A549 (cell line): Measurements from ENCODE around the gene TMEM120A. TPM values are rescaled to one million over a fixed set of nuclear protein-coding genes. Genes with fewer than 3 reads are reported as not detected.

Experiments
- ATAC-seq, 2 experiments: fragments of 200-7000 bp in 1 of 2; fragments of >200 bp in 1 of 2; cut with Nextera tagmentation in 1 of 2; cut with Tn5 transposase in 1 of 2; 3 replicates each; pipeline versions ENCODE4 v1.8.0 to v1.9.1; 2018 to 2020; ENCODE audit warnings: mild to moderate bottlenecking in 1 of 2, moderate library complexity in 1 of 2
- CTCF ChIA-PET: fragments of 300-600 bp; sonication (Branson Sonifier 250); formaldehyde crosslinking; extraction: SDS; loops from one replicate; lab custom pipeline; 2021; ENCODE audit warnings: antibody characterized with exemption, inconsistent platforms; lab: Yijun Ruan, JAX
- POLR2A ChIA-PET: fragments of 350-600 bp; formaldehyde crosslinking; extraction: SDS; loops from one replicate; lab custom pipeline; 2021; ENCODE audit warnings: antibody characterized with exemption, inconsistent platforms; lab: Yijun Ruan, JAX
- DNase-seq, 2 experiments: peaks; one replicate each; pipeline versions ENCODE4 v3.0.0 to v3.0.0-alpha.2; 2011 to 2016; ENCODE audit warnings: low read depth in 1 of 2, low spot score in 1 of 2
- FAIRE-seq: peaks from 2 replicates; lab custom pipeline; 2011; peaks lifted over from hg19 to GRCh38; lab: Jason Lieb, UNC
- H3K27ac ChIP-seq, 2 experiments: fragments of >200 bp; sonication (Bioruptor Twin); formaldehyde crosslinking; 3 replicates each; pipeline ENCODE4 v1.5.1; 2016 to 2017
- H3K4me1 ChIP-seq: fragments of >200 bp; sonication (Bioruptor Twin); formaldehyde crosslinking; 3 replicates; pipeline ENCODE4 v1.6.1; 2016
- H3K4me2 ChIP-seq: fragments of >200 bp; sonication (Bioruptor Twin); formaldehyde crosslinking; 3 replicates; pipeline ENCODE4 v1.6.1; 2016
- H3K4me3 ChIP-seq: fragments of >200 bp; sonication (Bioruptor Twin); formaldehyde crosslinking; 3 replicates; pipeline ENCODE4 v1.5.1; 2016
- H3K9me3 ChIP-seq: fragments of >200 bp; sonication (Bioruptor Twin); formaldehyde crosslinking; 3 replicates; pipeline ENCODE4 v1.6.1; 2016
- CBX8 ChIP-seq: fragments of 200-600 bp; sonication (generic); IDR thresholded peaks from 2 replicates; pipeline ENCODE4 v1.6.1; 2016
- CEBPB ChIP-seq, 2 experiments: fragments of >200 bp in 1 of 2; sonication (Bioruptor Twin) in 1 of 2; formaldehyde crosslinking in 1 of 2; IDR thresholded peaks; 2 replicates each; pipeline ENCODE4 v1.6.1; 2012 to 2016
- EHF ChIP-seq: fragments of 250-450 bp; sonication (Bioruptor Pico); IDR thresholded peaks from 2 replicates; pipeline ENCODE4 v1.5.0; 2020; ENCODE audit warnings: mild to moderate bottlenecking
- EP300 ChIP-seq, 2 experiments: fragments of >200 bp; sonication (Bioruptor Twin); formaldehyde crosslinking; IDR thresholded peaks; 2 replicates in 1 of 2; 3 replicates in 1 of 2; pipeline ENCODE4 v1.6.1; 2016 to 2017
- FOSL2 ChIP-seq, 2 experiments: fragments of 450-650 bp in 1 of 2; fragments of >200 bp in 1 of 2; sonication (Bioruptor Twin) in 1 of 2; formaldehyde crosslinking; IDR thresholded peaks; 2 replicates each; pipeline versions ENCODE4 v1.5.0 to v1.6.1; 2016 to 2020; ENCODE audit warnings: mild to moderate bottlenecking in 1 of 2, moderate library complexity in 1 of 2
- HEYL ChIP-seq: fragments of 250-450 bp; sonication (Bioruptor Pico); IDR thresholded peaks from 2 replicates; pipeline ENCODE4 v1.8.0; 2021; ENCODE audit warnings: mild to moderate bottlenecking, moderate library complexity
- JUN ChIP-seq, 2 experiments: fragments of >200 bp; sonication (Bioruptor Twin); formaldehyde crosslinking; IDR thresholded peaks; 2 replicates in 1 of 2; 3 replicates in 1 of 2; pipeline ENCODE4 v1.6.1; 2016 to 2017
- JUNB ChIP-seq: fragments of >200 bp; sonication (Bioruptor Twin); formaldehyde crosslinking; IDR thresholded peaks from 2 replicates; pipeline ENCODE4 v1.6.1; 2016
- MYC ChIP-seq: IDR thresholded peaks from 2 replicates; pipeline ENCODE4 v1.6.1; 2012; ENCODE audit warnings: mild to moderate bottlenecking, inconsistent platforms, low read length, improper control_type of control experiment, borderline replicate concordance
- PHF8 ChIP-seq: fragments of 200-600 bp; sonication (generic); IDR thresholded peaks from 2 replicates; pipeline ENCODE4 v1.6.1; 2016; ENCODE audit warnings: low read depth, mild to moderate bottlenecking, antibody characterized with exemption, moderate library complexity, borderline replicate concordance
- RCOR1 ChIP-seq: fragments of 150-350 bp; IDR thresholded peaks from 2 replicates; pipeline ENCODE4 v1.6.1; 2014; ENCODE audit warnings: antibody characterized with exemption, low read length, low read depth
- RNF2 ChIP-seq: fragments of 200-600 bp; sonication (generic); IDR thresholded peaks from 2 replicates; pipeline ENCODE4 v1.6.1; 2016; ENCODE audit warnings: low read depth, mild to moderate bottlenecking, antibody characterized with exemption, moderate library complexity, borderline replicate concordance
- SMC3 ChIP-seq: fragments of >200 bp; sonication (Bioruptor Twin); formaldehyde crosslinking; IDR thresholded peaks from 3 replicates; pipeline ENCODE4 v1.6.1; 2018; ENCODE audit warnings: inconsistent platforms
- SREBF2 ChIP-seq: fragments of 450-650 bp; IDR thresholded peaks from 2 replicates; pipeline ENCODE4 v1.6.1; 2014; ENCODE audit warnings: mild to moderate bottlenecking, moderate library complexity
- TP53 ChIP-seq: fragments of 250-450 bp; sonication (Bioruptor Pico); IDR thresholded peaks from 2 replicates; pipeline ENCODE4 v1.5.0; 2021; ENCODE audit warnings: mild to moderate bottlenecking, moderate library complexity
- WGBS: methylation state at CpG from one replicate; pipeline ENCODE4 v1.1.6; 2017; ENCODE audit errors: missing lambda C conversion rate; 5-methylcytosine and 5-hydroxymethylcytosine counted together
- polyA plus RNA-seq, 4 experiments: library from polyadenylated mRNA; depleted of rRNA in 3 of 4; stranded (reverse); fragments of >200 nt; fragmentation: RNase III in 1 of 4; extraction: RNeasy Plus Mini Kit Qiagen cat#74134 plus additional on column Dnase treatment in 1 of 4; gene quantifications; 2 replicates in 3 of 4; 3 replicates in 1 of 4; pipeline ENCODE4 v1.2.3, GENCODE V29; 2011 to 2017
- TF ChIP-seq, protein P1 (sequence below): fragments of >200 bp; sonication (Bioruptor Twin); formaldehyde crosslinking; IDR thresholded peaks from 3 replicates; pipeline ENCODE4 v1.5.1; 2016
- TF ChIP-seq, protein P2 (sequence below): IDR thresholded peaks from 2 replicates; pipeline ENCODE4 v1.6.1; 2012
- TF ChIP-seq, protein P3 (sequence below): fragments of >200 bp; sonication (Bioruptor Twin); formaldehyde crosslinking; IDR thresholded peaks from 2 replicates; pipeline ENCODE4 v1.6.1; 2016

Gene TMEM120A
- polyA plus RNA-seq, 2 of the 4 experiments (the other 2 are of a cell fraction), result 46.0 to 53.8 TPM

DNA sequence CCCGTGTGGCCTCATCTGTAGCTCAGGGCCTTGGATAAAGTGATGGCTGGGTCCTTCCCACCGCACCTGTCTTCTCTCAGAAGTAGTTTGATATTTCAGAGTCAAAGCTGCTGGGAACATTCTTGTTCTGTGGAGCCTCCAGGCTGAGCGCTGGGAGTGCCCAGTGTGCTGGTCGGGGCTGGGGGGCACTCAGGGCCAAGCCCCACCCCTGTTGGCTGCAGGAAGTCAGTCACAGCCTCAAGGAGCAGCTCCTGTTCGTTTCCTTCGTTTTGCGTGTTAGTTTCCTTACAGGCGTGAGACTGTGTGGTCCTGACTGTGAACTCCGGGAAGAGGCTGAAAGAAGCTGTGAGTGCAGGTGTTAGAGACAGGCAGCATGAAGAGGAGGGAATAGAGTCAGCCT is 46.2 kb downstream of the TMEM120A start:
- ChIA-PET POLR2A (no interaction called here), CTCF (interaction anchor here (0.8 to 2.4 kb wide), 8 partner anchors 8 to 81 kb away, joined by 3 to 7 read pairs (median 4); no protein-coding TSS in a partner anchor)
- WGBS, result 91% methylated on average over 9 of the region's 9 CpGs
- Histone ChIP-seq H3K4me1 (peaks cover 54% of the 10 kb centered on the region), H3K4me2 (no peak overlapping the region), H3K27ac (peak overlapping the region in 1 of 2 experiments; percentile 42; a peak in 1 of 6 replicates), H3K4me3 (no peak overlapping the region), H3K9me3 (no peaks in the 10 kb centered on the region)
- DNase-seq (no peak), ATAC-seq (no peak), FAIRE-seq (no peak)
- TF ChIP-seq TP53 (no peak), JUN (IDR thresholded peaks at IDR 0.05) (no peak), HEYL (no peak), FOSL2 (IDR thresholded peaks at IDR 0.05) (no peak), FOSL2 (CRISPR knock-in tag; IDR thresholded peaks at IDR 0.05) (no peak)
- TF ChIP-seq, protein P1, sequence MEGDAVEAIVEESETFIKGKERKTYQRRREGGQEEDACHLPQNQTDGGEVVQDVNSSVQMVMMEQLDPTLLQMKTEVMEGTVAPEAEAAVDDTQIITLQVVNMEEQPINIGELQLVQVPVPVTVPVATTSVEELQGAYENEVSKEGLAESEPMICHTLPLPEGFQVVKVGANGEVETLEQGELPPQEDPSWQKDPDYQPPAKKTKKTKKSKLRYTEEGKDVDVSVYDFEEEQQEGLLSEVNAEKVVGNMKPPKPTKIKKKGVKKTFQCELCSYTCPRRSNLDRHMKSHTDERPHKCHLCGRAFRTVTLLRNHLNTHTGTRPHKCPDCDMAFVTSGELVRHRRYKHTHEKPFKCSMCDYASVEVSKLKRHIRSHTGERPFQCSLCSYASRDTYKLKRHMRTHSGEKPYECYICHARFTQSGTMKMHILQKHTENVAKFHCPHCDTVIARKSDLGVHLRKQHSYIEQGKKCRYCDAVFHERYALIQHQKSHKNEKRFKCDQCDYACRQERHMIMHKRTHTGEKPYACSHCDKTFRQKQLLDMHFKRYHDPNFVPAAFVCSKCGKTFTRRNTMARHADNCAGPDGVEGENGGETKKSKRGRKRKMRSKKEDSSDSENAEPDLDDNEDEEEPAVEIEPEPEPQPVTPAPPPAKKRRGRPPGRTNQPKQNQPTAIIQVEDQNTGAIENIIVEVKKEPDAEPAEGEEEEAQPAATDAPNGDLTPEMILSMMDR, result no peak

DNA sequence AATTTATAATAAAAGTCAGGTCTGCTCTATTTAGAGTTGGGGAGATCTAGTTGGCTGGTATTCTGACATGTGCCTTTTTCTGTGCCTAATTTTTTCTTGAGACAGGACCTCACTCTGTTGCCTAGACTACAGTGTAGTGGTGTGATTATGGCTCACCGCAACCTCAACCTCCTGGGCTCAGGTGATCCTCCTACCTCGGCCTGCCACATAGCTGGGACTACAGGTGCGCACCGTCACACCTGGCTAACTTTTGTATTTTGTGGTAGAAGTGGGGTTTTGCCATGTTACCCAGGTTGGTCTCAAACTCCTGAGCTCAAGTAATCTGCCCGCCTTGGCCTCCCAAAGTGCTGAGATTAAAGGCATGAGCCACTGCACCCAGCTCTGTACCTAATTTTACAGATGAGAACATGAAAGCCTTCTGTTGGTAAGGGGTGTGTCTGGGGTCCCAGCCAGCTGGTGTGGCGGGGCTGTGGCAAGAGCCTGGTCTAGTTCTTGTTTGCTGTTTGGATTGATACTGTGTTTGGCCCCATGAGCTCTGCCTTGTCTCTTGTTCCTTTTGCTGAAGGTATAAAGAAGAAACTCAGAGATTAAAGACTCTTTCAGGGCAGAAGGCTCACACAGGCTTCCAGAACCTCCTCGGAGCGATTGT is 48.1 kb downstream of the TMEM120A start:
- Histone ChIP-seq H3K27ac (peak overlapping the region; percentile 60 to 81; a peak in 5 of 6 replicates), H3K9me3 (no peaks in the 10 kb centered on the region), H3K4me1 (peaks cover 49% of the 10 kb centered on the region), H3K4me2 (peak overlapping the region; percentile 57; the same call in 2 of the 3 replicates), H3K4me3 (no peak overlapping the region)
- no peak for ATAC-seq
- no peak for FAIRE-seq
- 83% methylated on average over 8 of the region's 8 CpGs for WGBS
- POLR2A ChIA-PET, result interaction anchor here (2.0 kb wide), 1 partner anchor 31 kb away, joined by 10 read pairs; the partner anchor contains the start of gene POR
- TF ChIP-seq, protein P2, sequence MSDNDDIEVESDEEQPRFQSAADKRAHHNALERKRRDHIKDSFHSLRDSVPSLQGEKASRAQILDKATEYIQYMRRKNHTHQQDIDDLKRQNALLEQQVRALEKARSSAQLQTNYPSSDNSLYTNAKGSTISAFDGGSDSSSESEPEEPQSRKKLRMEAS, result no peak
- TF ChIP-seq RCOR1, result no peak
- no peak for TF ChIP-seq EHF (CRISPR knock-in tag)
- no peak for DNase-seq
- CTCF ChIA-PET, result interaction anchor here (1.1 to 1.5 kb wide), 2 partner anchors 35 to 74 kb away, joined by 3 to 4 read pairs; no protein-coding TSS in a partner anchor

DNA sequence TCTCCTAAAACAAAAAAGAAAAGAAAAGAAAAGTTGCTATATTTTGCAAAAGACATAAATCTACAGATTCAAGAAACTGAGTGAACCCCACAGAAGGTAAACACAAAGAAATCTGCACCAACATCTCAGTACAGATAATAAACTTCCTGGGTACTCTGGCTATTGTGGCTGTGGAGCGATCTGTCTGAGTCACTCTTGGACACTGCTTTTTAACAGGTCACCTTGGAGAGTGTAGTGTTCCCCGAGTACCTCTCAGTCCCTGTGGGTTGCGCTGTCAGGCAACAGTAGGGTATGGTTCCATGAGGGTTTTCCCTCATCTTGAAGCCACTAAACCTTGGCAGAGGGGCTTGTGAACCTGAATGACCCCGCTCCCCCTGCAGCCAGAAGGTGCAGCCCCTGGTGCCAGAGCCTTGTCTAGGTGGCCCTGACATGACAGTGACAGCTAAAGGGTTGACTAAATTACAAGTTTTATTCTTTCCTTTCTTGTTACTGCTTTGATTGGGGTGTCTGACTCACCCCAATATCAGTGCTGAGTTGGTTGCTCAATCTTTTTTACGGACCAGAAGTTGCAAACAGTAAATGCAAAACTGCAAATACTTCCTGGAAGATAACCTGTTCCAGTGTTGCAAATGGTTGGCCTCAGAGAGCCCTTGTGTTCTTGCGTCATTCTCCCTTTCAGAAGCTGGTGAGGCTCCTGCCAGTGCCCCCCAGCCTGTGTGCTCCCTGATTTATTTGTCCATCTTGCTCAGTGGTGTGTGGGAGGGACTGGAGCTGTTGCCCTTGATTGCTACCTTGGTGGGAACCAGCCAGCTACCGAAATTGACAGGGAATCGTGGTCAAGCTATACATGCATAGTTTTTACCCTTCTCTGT is 48.9 kb downstream of the TMEM120A start:
- WGBS, result 76% methylated on average over 8 of the region's 8 CpGs
- peak overlapping the region; percentile 57 for H3K4me2 ChIP-seq
- ChIA-PET CTCF (interaction anchor here (1.1 to 1.5 kb wide), 2 partner anchors 36 to 75 kb away, joined by 3 to 4 read pairs; no protein-coding TSS in a partner anchor), POLR2A (interaction anchor here (2.0 kb wide), 1 partner anchor 30 kb away, joined by 10 read pairs; the partner anchor contains the start of gene POR)
- peak; percentile 79 to 80 for ATAC-seq
- peak overlapping the region; percentile 60 to 81 for H3K27ac ChIP-seq
- DNase-seq, result peak in 1 of 2 experiments; percentile 51
- no peak for FAIRE-seq
- no peaks in the 10 kb centered on the region for H3K9me3 ChIP-seq
- H3K4me3 ChIP-seq, result no peak overlapping the region
- no peak for TF ChIP-seq JUNB
- no peak for TF ChIP-seq CBX8
- no peak for TF ChIP-seq PHF8
- TF ChIP-seq JUN (IDR thresholded peaks at IDR 0.05), result peak in 1 of 2 experiments; percentile 41; a peak in 1 of 5 replicates
- TF ChIP-seq CEBPB (IDR thresholded peaks at IDR 0.05), result peak; percentile 76 to 86
- TF ChIP-seq EP300 (IDR thresholded peaks at IDR 0.05), result peak in 1 of 2 experiments; percentile 36; a peak in 1 of 5 replicates
- no peak for TF ChIP-seq RNF2
- TF ChIP-seq SREBF2, result no peak
- TF ChIP-seq, protein P3, sequence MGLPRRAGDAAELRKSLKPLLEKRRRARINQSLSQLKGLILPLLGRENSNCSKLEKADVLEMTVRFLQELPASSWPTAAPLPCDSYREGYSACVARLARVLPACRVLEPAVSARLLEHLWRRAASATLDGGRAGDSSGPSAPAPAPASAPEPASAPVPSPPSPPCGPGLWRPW, result 0 out of 2 replicates have a peak, but pooled peaks have one; percentile 7
- TF ChIP-seq MYC, result no peak
- peak; percentile 12; the same call in 1 of the 3 replicates for TF ChIP-seq SMC3
- H3K4me1 ChIP-seq, result peaks cover 43% of the 10 kb centered on the region
